Type B pancreatic cell (in vitro differentiated cells): ENCODE results near the gene DUS3L. TPM values are rescaled to one million over a fixed set of nuclear protein-coding genes. Genes with fewer than 3 reads are reported as not detected.

ENCODE experiments used
- DNase-seq: peaks from one replicate; pipeline ENCODE4 v3.0.0; 2021; ENCODE audit warnings: mixed read lengths; ENCODE audit not compliant: unreplicated experiment; ENCODE audit errors: extremely low spot score
- H3K27ac Mint-ChIP-seq: 2 replicates; pipeline ENCODE4 v1.8.0; 2021; ENCODE audit warnings: mild to moderate bottlenecking, mixed read lengths
- H3K27me3 Mint-ChIP-seq: 2 replicates; pipeline ENCODE4 v1.8.0; 2021; ENCODE audit warnings: mixed read lengths
- H3K36me3 Mint-ChIP-seq: 2 replicates; pipeline ENCODE4 v1.8.0; 2021; ENCODE audit warnings: mixed read lengths
- H3K4me1 Mint-ChIP-seq: one replicate; pipeline ENCODE4 v1.8.0; 2021; ENCODE audit warnings: mixed read lengths; ENCODE audit not compliant: unreplicated experiment
- H3K4me3 Mint-ChIP-seq: 2 replicates; pipeline ENCODE4 v1.8.0; 2021; ENCODE audit warnings: mild to moderate bottlenecking, mixed read lengths
- H3K9me3 Mint-ChIP-seq: 2 replicates; pipeline ENCODE4 v1.8.0; 2021; ENCODE audit warnings: mixed read lengths
- total RNA-seq: library from RNA; stranded (reverse); gene quantifications from 2 replicates; pipeline ENCODE4 v1.2.1, GENCODE V29; 2021; ENCODE audit warnings: low replicate concordance
- TF ChIP-seq, protein P1 (sequence below): fragments of 200-600 bp; sonication (generic); conservative IDR thresholded peaks from 2 replicates; pipeline ENCODE4 v1.5.0; 2021; ENCODE audit warnings: antibody characterized with exemption, mild to moderate bottlenecking

DUS3L gene
- total RNA-seq, 1 donor from 2014 or later = 38.6 TPM

DNA sequence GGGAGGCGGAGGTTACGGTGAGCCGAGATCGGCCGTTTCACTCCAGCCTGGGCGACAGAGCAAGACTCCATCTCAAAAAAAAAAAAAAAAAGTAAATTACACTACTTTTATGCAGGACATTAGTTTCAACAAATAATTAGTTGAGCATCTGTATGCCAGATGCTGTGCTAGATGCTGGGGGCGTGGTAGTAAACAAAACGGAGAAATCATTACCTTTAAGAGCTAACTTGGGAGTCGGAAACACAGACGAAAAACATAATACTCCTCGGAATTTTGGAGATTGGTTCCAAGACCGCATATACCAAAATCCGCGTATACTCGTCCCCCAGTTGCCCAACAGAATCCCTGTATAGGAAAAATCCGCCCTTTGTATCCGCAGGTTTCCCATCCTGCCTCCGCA lies 1.3 kb upstream of the DUS3L start:
- peaks cover 10% of the 10 kb centered on the region for H3K4me1 Mint-ChIP-seq
- no peaks in the 10 kb centered on the region for H3K27me3 Mint-ChIP-seq
- no peak overlapping the region for H3K4me3 Mint-ChIP-seq
- DNase-seq = no peak
- peaks cover 5% of the 10 kb centered on the region for H3K9me3 Mint-ChIP-seq
- H3K36me3 Mint-ChIP-seq = peaks cover 11% of the 10 kb centered on the region
- no peak overlapping the region for H3K27ac Mint-ChIP-seq
- TF ChIP-seq, protein P1, sequence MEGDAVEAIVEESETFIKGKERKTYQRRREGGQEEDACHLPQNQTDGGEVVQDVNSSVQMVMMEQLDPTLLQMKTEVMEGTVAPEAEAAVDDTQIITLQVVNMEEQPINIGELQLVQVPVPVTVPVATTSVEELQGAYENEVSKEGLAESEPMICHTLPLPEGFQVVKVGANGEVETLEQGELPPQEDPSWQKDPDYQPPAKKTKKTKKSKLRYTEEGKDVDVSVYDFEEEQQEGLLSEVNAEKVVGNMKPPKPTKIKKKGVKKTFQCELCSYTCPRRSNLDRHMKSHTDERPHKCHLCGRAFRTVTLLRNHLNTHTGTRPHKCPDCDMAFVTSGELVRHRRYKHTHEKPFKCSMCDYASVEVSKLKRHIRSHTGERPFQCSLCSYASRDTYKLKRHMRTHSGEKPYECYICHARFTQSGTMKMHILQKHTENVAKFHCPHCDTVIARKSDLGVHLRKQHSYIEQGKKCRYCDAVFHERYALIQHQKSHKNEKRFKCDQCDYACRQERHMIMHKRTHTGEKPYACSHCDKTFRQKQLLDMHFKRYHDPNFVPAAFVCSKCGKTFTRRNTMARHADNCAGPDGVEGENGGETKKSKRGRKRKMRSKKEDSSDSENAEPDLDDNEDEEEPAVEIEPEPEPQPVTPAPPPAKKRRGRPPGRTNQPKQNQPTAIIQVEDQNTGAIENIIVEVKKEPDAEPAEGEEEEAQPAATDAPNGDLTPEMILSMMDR = no peak

DNA sequence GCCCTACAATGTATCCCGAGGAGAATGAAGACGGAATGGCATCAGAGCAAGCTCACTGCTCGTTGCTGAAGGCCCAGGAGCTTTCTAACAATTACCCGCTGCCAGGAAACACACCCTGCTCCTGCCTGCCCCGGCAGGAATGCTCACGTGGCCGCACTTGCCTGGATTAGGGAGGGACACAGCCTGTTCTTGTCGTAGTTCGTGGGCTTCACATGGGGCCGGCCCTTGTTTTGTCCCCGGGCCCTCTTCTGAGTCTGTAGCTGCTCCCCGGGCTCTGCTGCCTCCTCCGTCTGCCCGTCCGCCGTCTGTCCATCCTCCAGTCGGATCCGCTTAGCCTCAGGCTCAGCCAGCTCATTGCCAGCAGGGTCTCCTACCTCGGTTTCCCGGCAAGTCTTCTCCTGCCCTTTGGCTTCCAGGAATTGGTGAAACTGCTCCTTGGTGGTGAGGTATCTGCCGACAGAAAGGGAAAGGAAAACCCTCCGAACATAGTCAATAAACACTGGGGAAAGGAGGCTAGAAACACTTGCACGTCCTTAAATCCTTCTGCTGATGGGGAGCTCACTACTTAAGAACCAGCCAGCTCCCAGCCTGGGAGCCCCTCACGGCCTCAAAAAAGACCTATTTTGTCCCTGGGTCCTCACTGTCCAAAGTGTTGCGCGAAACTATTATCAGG lies 941 bp downstream of the DUS3L start:
- peaks cover 10% of the 10 kb centered on the region for H3K4me1 Mint-ChIP-seq
- DNase-seq = no peak
- H3K4me3 Mint-ChIP-seq = peak overlapping the region; percentile 100
- H3K27me3 Mint-ChIP-seq = no peaks in the 10 kb centered on the region
- peaks cover 5% of the 10 kb centered on the region for H3K9me3 Mint-ChIP-seq
- H3K27ac Mint-ChIP-seq = peak overlapping the region; percentile 100
- H3K36me3 Mint-ChIP-seq = peaks cover 11% of the 10 kb centered on the region
- TF ChIP-seq, protein P1 = no peak

DNA sequence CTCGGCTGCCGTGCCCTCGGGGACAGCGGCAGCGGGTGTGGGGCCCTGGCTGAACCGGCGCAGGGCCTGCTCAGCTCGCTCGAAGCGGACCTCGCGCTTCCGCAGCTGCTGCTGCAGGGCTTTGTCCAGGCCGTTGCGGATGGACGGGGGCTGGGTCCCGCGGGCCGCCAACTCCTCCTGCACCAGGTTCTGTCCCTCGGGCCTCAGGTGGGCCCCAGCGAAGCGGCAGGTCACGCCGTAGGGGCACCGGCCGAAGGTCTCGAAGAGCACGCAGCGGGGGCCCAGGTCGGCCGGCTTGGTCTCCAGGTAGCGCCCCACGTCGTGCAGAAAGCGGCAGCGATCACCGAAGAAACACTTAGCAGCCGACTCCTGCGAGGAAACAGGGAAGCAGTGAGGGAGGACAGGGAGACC lies 1.6 kb downstream of the DUS3L start:
- TF ChIP-seq, protein P1 = no peak
- DNase-seq = no peak
- Mint-ChIP-seq H3K9me3 (peaks cover 5% of the 10 kb centered on the region), H3K27ac (no peak overlapping the region), H3K4me3 (no peak overlapping the region), H3K27me3 (no peaks in the 10 kb centered on the region), H3K36me3 (peaks cover 11% of the 10 kb centered on the region), H3K4me1 (peaks cover 10% of the 10 kb centered on the region)

DNA sequence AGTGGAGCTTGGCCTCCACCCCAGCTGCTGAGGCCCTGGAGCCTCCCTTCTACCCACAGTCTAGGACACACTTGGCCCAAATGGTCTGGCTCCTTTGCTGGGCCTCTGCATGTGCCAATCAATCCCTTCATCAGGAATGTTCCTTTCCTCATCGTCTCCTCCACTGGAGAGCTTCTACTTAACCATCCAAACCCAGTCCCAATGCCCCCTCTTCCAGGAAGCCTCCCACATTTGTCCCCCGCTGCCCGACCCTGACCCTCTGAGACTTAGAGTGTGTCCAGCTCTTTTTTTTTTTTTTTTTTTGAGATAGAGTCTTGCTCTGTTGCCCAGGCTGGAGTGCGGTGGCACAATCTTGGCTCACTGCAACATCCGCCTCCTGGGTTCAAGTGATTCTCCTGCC lies 2.5 kb downstream of the DUS3L start:
- Mint-ChIP-seq H3K27ac (no peak overlapping the region), H3K4me1 (peaks cover 10% of the 10 kb centered on the region), H3K9me3 (peaks cover 5% of the 10 kb centered on the region), H3K36me3 (peaks cover 11% of the 10 kb centered on the region), H3K4me3 (peak overlapping the region; percentile 59), H3K27me3 (no peaks in the 10 kb centered on the region)
- no peak for DNase-seq
- TF ChIP-seq, protein P1 = no peak

DNA sequence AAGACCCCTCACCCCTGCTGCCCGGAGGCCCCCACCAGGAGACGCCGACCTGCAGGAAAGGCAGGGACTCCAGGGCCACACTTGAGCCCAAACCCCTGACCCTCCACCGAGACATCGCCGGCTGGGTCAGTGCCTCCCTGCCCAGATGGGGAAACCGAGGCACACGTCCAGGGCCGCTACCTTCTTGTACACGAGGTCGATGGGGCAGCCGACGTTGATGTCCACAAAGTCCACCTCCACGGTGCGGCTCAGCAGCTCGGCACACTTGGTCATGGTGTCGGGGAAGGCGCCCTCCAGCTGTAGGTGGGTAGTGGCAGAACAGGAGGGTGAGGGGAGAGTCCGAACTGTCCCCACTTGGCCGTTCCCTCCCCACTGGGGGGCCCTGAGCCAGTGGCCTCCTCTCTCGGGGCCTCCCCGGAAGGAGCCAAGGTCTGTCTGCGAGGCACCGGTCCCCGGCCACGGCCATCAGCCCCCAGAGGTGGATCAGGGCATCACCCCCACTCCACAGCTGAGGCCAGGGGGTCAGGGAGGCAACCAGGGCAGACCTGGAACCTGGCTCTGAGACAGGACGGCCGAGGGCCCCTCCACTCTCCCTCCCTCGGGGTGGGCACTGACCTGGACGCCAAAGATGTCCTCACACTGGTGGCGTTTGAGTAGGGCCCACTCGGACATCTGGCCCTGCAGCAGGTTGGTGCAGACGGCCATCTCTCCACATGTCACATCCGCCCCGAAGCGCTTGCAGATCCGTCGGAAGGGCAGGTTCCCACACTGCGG lies 3.4 kb downstream of the DUS3L start:
- Mint-ChIP-seq H3K27ac (no peak overlapping the region), H3K27me3 (no peaks in the 10 kb centered on the region), H3K4me3 (no peak overlapping the region), H3K36me3 (peaks cover 11% of the 10 kb centered on the region), H3K4me1 (peaks cover 10% of the 10 kb centered on the region), H3K9me3 (peaks cover 5% of the 10 kb centered on the region)
- TF ChIP-seq, protein P1 = no peak
- DNase-seq = no peak
